Measurements from ENCODE around the gene LY6G6C. TPM values are rescaled to one million over a fixed set of nuclear protein-coding genes. Genes with fewer than 3 reads are reported as not detected.

Gene LY6G6C
- total and polyA plus RNA-seq, 10 of the 15 experiments (the other 5 are each of a cell fraction or from before 2014, with no cell fraction given), result not detected

GRCh38 chr6:31727717-31728671, 6.4 kb upstream of the LY6G6C start:
- peaks cover 0 to 7% of the 10 kb centered on the region in 2 experiments; a peak in 3 of 4 replicates for H3K36me3 ChIP-seq (ENCODE audit: control insufficient read depth in 2 of 2, insufficient read depth in 2 of 2, low read length in 1 of 2)
- in situ Hi-C loops (cut with MboI), result no loop called here
- H4K20me1 ChIP-seq (ENCODE audit: control insufficient read depth, insufficient read depth), result no peaks in the 10 kb centered on the region
- DNase-seq (ENCODE audit: low read depth, low spot score), result peak; percentile 43
- intact Hi-C loops (cut with micrococcal nuclease; ENCODE audit: unreplicated experiment), result loop anchor here (2.0 kb wide), 2 partner anchors 41 to 99 kb away; partner anchors contain the start of gene HSPA1B
- 65% methylated on average over 41 of the region's 41 CpGs for WGBS (ENCODE audit: insufficient coverage, insufficient replicate concordance, low lambda C conversion rate, missing lambda C conversion rate)
- ChIA-PET RAD21 (ENCODE audit: unreplicated experiment) (interaction anchor here (1.4 to 3.6 kb wide), 4 partner anchors 10 to 105 kb away, joined by 5 to 44 read pairs (median 8); no protein-coding TSS in a partner anchor), SMC1A (ENCODE audit: uncharacterized antibody, unreplicated experiment) (interaction anchor here (0.6 to 5.3 kb wide), 4 partner anchors 11 to 102 kb away, joined by 3 to 45 read pairs (median 6); partner anchors contain the start of genes ABHD16A, CLIC1 and MSH5), POLR2A (interaction anchor here (1.0 to 2.8 kb wide), 6 partner anchors 8 to 103 kb away, joined by 3 to 30 read pairs (median 6); partner anchors contain the start of genes ABHD16A, CLIC1 and MSH5), CTCF (interaction anchor here (0.6 to 15.8 kb wide), 5 partner anchors 11 to 131 kb away, joined by 4 to 208 read pairs (median 5); partner anchors contain the start of gene MSH5)
- TF ChIP-seq CREM (IDR thresholded peaks at IDR 0.05; ENCODE audit: low read depth) (0 out of 2 replicates have a peak, but pooled peaks have one; percentile 2), RUNX3 (IDR thresholded peaks at IDR 0.05; ENCODE audit: low read length) (peak; percentile 40; the same call in 1 of the 2 replicates), IKZF2 (IDR thresholded peaks at IDR 0.05) (no peak), TCF12 (IDR thresholded peaks at IDR 0.05; ENCODE audit: low read depth, low read length) (peak; percentile 78; the same call in 1 of the 2 replicates), IRF4 (IDR thresholded peaks at IDR 0.05; ENCODE audit: low read depth, low read length) (0 out of 2 replicates have a peak, but pooled peaks have one; percentile 43), CHD1 (IDR thresholded peaks at IDR 0.05; ENCODE audit: low read depth, low read length) (no peak)
- peaks cover under 1% of the 10 kb centered on the region; the same call in 1 of the 2 replicates for H3K79me2 ChIP-seq (ENCODE audit: control insufficient read depth, insufficient read depth, low read length)
- no peaks in the 10 kb centered on the region for H3K27me3 ChIP-seq (replicated peaks in 1 of 2; ENCODE audit: control insufficient read depth in 2 of 2, insufficient read depth in 2 of 2, low read length in 1 of 2)
- H3K4me1 ChIP-seq (ENCODE audit: control insufficient read depth, insufficient read depth, low read length), result peaks cover 24% of the 10 kb centered on the region
- H3K4me3 ChIP-seq, result no peak overlapping the region
- no peak for ATAC-seq
- no peak overlapping the region for H2AFZ ChIP-seq (ENCODE audit: control insufficient read depth, low read depth, low read length)
- FAIRE-seq, result no peak
- H3K9ac ChIP-seq (ENCODE audit: control insufficient read depth, insufficient read depth, low read length), result no peak overlapping the region
- peak overlapping the region; percentile 98 for H3K4me2 ChIP-seq (ENCODE audit: control insufficient read depth, insufficient read depth)
- BruUV-seq (replicated peaks), result no TSS peak
- H3K9me3 ChIP-seq (replicated peaks; ENCODE audit: control insufficient read depth, insufficient read depth, low read length), result no peaks in the 10 kb centered on the region
- H3K27ac ChIP-seq (ENCODE audit: control insufficient read depth, insufficient read depth), result peak overlapping the region; percentile 60

Data from GM12878 (cell line).